ENCODE data around the gene LYAR.

DNA sequence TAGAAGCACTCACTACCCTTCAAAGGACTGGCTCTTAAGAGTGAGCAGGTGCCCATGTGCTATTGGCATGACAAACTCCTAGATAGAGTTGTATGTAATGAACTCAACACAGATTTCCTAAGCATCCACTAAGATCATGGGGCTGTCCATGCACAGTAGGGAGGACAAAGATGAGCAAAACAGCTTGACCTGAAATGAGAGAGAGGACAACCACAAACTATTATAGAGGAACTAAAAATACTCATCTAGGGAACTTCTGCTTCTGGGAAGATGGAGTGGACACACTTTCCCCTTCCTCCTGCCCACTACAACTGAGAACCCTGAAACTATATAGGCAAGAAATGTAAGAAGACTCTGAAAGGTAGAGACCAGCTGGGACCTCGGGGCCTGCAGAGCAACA is 21.2 kb downstream of the LYAR start:
- TF ChIP-seq, protein P1, sequence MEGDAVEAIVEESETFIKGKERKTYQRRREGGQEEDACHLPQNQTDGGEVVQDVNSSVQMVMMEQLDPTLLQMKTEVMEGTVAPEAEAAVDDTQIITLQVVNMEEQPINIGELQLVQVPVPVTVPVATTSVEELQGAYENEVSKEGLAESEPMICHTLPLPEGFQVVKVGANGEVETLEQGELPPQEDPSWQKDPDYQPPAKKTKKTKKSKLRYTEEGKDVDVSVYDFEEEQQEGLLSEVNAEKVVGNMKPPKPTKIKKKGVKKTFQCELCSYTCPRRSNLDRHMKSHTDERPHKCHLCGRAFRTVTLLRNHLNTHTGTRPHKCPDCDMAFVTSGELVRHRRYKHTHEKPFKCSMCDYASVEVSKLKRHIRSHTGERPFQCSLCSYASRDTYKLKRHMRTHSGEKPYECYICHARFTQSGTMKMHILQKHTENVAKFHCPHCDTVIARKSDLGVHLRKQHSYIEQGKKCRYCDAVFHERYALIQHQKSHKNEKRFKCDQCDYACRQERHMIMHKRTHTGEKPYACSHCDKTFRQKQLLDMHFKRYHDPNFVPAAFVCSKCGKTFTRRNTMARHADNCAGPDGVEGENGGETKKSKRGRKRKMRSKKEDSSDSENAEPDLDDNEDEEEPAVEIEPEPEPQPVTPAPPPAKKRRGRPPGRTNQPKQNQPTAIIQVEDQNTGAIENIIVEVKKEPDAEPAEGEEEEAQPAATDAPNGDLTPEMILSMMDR (IDR thresholded peaks at IDR 0.05): no peak
- no peak for TF ChIP-seq POLR2A (IDR thresholded peaks at IDR 0.05)
